GM19438 (cell line): Measurements from ENCODE around the gene TBC1D32.
"Not testable (repeated sequence)": the region's sequence is repeated elsewhere in the genome, so short reads cannot be mapped to it uniquely, and the experiment has no call there.

Source experiments
- ATAC-seq: cut with Tn5 transposase; IDR thresholded peaks from one replicate; pipeline ENCODE4 v1.9.1; 2021; ENCODE audit warnings: low read depth; ENCODE audit not compliant: unreplicated experiment

Gene TBC1D32

DNA sequence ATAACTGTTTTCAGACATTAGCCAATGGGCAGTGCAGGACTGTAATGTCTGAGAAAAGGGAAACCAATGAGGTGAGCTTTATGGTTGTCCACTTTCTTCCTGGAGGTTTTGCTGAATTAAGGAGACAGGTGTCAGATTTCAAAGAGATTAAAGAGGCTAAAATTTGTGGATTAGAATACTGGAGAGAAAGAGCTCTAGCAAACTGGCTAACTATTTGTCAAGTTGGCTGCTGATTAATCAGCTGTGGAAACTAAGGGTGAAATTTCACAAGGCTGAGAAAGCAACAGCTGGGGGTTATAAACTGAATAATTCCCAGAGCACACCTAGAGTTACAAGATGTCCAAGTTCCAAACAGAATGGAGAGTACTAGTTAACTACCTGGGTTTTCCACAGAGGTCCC is 198.9 kb downstream of the TBC1D32 start:
- ATAC-seq = no peak

DNA sequence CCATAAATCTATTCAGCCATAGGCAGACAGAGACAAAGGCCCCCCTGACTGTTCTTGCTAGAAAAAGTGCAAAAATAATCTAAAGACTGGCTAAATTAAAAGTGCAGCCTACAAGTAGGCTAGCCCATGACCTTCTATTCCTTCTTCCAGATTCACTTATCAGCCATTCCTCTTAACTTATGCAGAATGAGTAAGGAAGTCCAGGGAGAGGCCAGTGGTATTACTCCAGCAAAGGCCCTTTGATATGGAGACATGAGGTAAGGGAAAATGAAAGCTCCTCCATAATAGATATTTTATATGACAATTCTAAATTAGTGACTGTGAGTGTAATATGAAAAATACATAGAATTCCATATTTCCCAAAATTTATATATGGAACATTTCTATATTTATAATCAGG is 199.4 kb downstream of the TBC1D32 start:
- ATAC-seq = no peak

DNA sequence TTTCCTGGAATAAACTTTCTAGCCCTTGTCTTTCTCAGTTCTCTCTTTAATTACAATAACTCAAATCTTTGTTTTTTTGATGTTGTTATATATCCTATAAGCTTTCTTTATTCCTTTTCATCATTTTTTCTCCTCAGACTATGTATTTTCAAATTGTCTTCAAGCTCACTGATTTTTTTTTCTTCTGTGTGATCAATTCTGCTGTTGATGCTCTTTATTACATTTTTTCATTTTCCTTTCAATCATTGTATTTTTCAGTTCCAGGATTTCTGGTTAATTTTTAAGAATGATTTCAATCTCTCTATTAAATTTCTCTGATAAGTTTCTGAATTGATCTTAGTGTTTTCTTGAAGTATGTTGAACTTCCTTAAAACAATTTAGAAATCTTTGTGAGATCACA is 209.7 kb downstream of the TBC1D32 start:
- no peak for ATAC-seq

DNA sequence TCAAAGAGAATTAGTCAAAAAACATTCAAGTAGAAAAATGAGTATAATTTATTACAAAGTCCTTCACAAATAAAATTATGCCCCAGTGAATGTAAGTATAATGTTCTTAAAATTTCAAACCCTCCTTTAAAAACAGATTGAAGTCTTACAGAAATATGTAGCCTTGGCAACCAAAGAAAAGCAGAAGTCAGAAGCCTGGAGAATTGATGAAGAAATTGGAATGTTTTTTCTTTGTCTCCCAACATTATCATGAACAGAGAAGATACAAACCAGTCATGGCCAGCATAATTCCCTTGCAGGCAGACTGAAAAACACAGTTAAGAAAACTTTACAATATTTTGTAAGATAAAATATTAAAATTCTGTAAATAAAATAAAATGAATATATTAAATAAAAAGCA is 221.9 kb downstream of the TBC1D32 start:
- ATAC-seq = no peak

DNA sequence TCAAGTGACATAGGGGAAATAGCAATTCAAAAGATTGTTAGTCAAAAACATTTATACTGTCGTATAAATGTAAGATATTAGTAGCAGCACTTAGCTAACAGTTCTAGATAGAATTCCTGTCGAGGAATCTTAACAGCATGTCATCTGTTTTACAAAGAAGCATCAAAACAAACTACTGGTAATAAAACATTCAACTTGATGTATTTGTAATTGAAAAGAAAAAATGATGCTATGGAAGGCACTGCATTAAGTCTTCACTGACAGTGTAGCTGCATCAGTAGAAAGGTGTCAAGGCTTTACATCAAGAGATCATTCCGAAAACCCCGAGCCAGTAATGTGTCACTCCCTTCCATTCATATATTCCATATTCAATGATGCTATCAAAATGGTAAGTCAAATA is 223.5 kb downstream of the TBC1D32 start:
- no peak for ATAC-seq

DNA sequence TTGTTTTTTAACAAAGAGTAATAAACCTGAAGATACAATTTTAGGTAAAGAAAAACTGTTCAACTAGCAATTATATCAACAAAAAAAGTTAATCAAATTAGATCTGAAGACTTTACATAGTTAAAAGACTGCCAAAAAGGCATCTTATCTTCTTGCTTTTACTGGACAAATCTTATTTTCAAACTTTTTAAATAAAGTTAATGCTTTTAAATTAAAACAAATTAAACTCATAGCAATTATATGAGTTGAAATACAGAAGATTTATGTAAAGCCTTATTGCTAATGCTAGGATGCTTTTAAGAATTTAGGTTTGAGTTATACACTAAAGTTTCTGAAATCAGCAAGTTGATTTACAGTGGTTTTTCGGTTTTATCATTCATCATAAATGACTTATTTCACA is 227.3 kb downstream of the TBC1D32 start:
- no peak for ATAC-seq

DNA sequence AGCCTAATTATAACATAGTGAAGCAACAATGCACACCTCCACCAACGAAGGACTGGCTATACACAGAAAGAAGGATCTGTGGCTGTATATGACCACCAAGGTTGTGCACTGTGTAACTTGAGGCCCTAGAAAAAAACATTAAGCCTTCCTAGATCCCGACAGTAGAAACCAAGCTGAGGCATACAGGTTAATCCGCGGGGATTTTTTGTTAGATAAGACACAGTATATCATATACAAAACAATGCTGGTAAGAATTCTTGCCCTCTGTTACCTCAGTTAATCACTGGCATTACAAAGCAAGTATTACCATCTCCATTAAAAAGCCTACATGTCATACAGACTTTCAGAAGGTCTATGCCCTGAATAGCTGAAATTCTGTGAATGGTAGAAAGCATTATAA is 228.8 kb downstream of the TBC1D32 start:
- ATAC-seq = no peak

DNA sequence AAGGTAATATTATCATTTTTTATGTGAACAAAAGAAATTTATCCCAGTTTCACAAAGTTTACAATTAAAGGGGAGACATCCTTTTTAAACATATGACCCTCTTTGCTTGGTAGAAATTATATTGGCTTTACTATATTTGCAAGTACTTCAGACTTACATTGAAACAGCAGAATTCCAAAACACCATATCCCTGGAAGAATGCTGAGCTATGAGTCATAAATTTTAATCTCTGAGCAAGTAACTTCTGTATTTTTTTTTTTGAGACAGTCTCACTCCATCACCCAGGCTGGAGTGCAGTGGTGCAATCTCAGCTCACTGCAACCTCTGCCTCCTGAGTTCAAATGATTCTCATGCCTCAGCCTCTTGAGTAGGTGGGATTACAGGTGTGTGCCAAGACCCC is 240.4 kb downstream of the TBC1D32 start:
- ATAC-seq = no peak

DNA sequence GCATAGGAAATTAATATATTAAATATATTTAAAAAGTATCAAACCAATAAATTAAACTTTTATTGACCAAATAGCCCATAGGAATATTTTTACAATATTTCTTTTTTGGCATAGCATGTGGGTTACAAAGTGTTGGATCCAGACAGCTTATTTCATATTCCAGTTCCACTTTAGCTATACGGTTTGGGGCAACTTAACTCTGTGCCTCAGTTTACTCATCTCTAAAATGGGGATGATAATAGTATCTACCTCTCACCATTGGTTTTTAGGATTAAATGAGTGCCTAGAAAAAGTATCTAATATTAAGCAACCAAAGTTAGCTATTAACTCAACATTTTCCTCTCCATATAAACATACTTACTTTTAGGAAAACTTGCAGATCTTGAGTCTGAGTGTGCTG is 243.8 kb downstream of the TBC1D32 start:
- no peak for ATAC-seq

DNA sequence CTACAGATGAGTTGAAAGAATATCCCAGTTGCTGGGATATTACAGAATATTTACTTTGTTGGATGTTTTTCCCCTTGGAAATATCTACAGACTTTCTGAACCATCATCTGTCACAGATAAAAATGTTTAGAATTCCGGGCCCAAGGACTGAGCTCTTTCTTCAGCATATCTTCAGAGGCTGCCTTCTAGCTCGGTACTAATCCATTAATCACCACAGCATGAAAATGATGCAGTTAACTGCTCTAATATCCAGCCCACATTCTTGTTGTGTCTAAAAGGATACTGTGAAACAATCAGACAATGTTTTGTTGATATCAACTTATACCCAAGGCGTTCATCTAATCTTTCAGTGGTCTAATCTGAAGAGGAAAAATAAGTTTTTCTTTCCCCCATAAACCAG is 247.4 kb downstream of the TBC1D32 start:
- ATAC-seq = no peak

DNA sequence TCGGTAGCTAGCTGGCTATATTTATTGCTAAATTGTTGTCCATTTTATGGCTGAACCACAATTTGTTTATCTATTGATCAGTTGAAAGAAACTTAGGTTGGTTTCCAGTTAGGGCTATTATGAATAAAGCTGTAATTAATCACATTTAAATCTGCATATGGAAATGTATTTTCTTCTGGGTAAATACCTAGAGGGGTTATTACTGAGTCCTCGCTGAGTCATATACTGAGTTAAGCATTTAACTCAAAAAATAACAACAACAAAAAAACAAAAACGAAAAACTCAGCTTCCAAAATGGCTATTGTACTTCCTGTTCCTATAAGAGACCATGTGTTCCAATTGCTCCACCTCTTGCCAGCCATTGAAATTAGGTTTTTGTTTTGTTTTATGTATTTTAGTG is 258.2 kb downstream of the TBC1D32 start:
- no peak for ATAC-seq

DNA sequence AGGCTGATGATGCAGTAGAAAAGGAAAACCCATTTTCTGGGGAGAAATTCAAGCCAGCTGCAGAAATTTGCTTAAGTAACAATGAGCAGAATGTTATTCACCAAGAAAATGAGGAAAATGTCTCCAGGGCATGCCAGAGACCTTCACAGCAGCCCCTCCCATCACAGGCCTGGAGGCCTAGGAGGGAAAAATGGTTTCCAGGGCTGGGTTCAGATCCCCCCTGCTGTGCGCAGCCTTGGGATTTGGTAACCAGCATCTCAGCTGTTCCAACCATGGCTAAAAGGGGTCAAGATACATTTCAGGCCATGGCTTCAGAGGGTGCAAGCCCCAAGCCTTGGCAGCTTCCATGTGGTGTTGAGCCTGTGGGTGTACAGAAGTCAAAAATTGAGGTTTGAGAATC is 265.5 kb downstream of the TBC1D32 start:
- not testable (repeated sequence) for ATAC-seq

DNA sequence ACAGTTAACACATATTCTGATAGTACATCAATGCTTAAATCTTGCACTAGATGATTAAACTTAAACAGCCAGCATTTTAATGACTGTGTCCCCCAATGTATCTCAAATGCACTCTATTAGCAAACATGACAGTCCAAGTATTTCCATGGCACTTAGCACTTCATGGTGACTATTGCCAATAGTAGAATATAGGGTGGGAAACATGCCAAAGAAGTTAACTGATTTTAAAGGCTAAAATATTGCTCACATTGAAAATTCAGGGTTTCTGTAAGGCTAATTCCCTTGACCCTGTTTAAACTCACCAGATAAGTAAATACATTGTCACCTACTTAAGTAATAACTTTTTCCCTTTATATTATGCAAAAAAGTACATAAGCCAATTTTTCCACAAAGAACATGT is 266.9 kb downstream of the TBC1D32 start:
- ATAC-seq = no peak

DNA sequence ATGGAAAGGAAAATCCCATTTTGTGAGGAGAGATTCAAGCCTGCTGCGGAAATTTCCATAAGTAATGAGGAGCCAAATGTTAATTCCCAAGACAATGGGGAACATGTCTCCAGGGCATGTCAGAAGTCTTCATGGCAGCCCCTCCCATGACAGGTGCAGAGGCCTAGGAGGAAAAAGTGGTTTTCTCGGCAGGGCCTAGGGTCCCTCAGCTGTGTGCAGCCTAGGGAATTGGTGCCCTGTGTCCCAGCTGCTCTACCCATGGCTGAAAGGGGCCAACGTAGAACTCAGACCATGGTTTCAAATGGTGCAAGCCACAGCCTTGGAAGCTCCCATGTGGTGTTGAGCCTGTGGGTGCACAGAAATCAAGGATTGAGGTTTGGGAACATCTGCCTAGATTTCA is 269.9 kb downstream of the TBC1D32 start:
- ATAC-seq = no peak

DNA sequence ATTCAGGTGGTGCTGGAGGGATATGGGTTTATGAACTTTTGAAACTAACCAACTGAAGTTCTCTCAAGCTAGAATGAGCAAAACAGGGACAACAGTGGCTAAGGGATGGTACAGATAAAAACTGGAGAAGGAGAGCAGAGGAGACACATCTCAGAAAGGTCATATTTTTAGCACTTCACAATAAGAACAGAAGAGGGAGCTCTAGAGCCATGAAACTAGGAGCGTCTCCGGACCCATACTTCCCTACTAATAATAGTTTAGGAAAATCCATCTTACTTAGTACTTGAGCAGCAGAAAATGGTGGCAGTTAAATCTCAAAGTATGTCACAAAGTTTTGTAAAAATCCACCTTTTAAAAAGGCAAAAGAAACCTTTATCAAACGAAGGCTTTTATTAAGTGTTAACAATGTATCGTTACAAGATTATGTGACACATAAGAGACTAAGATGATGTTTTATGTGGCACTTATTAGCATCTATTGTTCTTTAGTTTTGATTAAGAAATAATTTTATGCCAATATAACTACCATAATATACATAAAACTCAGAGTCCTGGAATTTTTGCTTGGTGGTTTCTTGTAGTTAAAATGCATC is 278.6 kb downstream of the TBC1D32 start:
- ATAC-seq = peak; percentile 77

DNA sequence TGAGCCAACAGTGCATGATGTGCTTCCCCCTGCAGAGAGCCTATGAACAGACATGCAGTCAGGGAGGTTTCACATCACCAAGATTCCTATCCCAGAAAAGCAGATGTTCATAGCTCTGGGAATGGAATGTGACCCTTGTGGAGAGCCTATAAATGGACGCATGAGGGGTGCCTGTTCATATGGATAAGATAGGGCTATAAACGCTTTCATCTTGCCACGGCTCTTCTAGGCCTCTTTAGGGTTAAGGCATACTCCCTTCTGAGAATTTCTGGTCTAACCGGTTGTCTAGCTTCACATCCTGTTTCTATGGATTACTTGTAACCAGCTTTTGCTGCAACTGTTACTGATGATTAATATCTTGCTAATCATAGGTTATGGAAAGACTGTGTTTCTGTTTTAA is 285.7 kb downstream of the TBC1D32 start:
- ATAC-seq = not testable (repeated sequence)

DNA sequence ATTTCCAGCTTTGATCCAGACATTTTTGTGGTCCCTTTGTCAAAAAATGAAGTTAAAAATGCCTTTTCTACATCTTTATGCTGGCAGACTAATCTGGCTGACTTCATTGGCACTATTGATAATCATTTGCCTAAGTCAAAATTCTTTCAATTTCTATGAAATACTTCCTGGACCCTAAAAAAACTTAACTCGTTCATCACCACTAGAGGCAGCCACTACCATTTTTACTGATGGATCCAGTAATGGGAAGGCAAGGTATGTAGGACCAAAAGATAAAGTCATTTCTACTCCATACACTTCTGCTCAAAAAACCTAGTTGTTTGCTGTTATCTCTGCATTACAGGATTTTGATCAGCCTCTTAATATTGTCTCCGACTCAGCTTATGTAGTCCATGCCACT is 289.4 kb downstream of the TBC1D32 start:
- not testable (repeated sequence) for ATAC-seq

DNA sequence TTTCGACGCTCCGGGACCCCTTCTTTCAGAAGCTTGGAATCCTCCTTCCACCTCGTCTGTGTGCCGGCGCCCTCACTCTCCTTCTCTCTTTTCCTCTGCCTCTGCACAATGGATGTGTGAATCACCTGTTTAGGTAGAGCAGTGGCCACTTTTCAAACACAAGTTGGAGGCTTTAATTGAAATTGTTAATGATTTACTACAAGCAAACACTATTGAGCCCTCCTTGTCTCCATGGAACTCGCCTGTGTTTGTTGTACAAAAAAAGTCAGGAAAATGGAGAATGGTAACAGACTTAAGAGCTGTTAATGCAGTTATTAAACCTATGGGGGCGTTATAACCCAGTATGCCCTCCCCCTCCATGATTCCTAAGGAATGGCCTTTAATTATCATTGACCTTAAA is 290.6 kb downstream of the TBC1D32 start:
- not testable (repeated sequence) for ATAC-seq

DNA sequence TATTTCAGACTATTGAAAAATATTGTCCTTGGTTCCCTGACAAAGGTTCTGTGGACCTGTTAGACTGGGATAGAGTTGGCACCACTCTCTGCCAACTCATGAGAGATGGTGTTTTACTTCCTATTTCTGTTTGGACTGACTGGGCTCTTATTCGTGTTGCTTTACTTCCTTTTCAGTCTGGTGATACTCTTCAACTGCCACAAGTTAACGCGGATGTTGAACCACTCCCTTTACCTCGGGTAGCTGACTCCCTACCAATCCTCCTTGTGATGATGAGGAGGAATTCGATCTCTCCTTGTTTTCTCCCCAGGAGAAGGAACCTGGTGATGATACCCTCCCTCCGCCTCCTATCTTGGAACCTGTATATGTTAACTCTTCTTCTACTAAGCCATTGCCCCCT is 291.1 kb downstream of the TBC1D32 start:
- ATAC-seq = not testable (repeated sequence)

DNA sequence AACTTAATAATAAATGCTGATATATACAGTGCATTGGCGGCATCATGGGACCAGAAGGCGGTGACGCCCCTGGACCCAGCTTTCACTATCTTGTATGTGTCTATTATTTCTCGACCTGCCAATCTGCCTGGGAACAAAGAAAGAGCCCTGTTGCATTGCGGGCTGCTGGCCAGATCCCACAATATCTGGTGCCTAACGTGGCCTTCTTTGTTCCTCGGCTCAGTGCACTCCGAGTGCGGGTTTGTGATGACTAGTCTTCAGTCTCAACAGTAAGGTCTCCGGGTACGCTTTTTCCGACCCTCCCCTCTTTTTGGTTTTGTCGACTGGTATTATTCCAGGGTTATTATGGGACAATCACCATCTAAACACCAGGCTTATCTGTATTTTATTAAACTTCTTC is 291.5 kb downstream of the TBC1D32 start:
- ATAC-seq = no peak

DNA sequence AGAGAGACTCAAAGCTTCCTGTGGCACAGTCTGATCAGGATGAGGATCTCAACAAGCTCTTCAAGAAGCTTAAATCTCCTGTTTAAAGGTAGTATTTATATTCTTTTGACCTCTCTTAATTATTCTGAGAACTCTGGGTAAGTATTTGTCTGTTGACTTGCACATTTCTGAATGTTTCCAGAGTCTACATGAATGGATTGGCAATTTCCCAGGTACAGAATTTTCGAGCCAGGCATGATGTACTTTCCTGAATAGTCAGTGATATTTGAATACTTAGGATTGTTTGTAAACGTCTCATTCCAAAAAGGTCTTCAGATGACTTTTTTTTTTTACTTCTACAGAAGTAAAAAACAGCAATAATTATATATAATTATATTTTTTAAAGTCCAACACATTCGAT is 293.4 kb downstream of the TBC1D32 start:
- ATAC-seq = no peak

DNA sequence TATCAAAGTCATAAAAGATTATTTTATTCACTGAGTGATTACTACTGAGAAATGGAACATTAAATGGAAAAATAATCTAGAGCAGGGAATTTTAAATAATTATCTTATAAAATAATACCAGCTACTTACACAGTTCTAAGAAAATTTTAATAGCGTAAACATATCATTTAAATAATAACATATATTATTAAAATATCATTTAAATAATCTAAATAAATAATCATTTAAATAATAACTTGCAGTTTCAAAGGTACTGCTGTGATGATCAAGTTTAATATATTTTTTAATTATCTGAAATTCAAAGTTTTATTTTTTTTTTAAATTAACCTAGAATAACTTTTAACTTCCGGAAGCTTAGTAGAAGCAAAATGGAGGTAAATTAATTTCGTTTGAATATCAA is 301.2 kb downstream of the TBC1D32 start:
- no peak for ATAC-seq
